H1 (cell line): Measurements from ENCODE around the gene AHDC1. TPM values are rescaled to one million over a fixed set of nuclear protein-coding genes. Genes with fewer than 3 reads are reported as not detected.
A peak's percentile ranks its signal among the peaks of the same experiment; 100 is the strongest.

ENCODE experiments used
- CTCF ChIA-PET: fragments of 300-600 bp; sonication (Branson Sonifier 250); formaldehyde crosslinking; loops from one replicate; lab custom pipeline; 2021; ENCODE audit not compliant: partially characterized antibody; lab: Charles Lee
- POLR2A ChIA-PET: fragments of 300-600 bp; sonication (Branson Sonifier 250); formaldehyde crosslinking; loops from one replicate; lab custom pipeline; 2021; ENCODE audit warnings: inconsistent platforms; ENCODE audit not compliant: partially characterized antibody; lab: Charles Lee
- DNase-seq, 2 experiments: peaks; one replicate each; pipeline versions ENCODE4 v3.0.0 to v3.0.0-alpha.2; 2010 to 2022; ENCODE audit warnings: low spot score in 2 of 2, low read depth in 1 of 2, mixed read lengths in 1 of 2
- FAIRE-seq: peaks from 2 replicates; lab custom pipeline; 2011; peaks lifted over from hg19 to GRCh38; lab: Jason Lieb, UNC
- H2AFZ ChIP-seq: 2 replicates; pipeline ENCODE4 v1.8.1; 2012; ENCODE audit warnings: low read length, inconsistent platforms
- H2AK5ac ChIP-seq: 2 replicates; pipeline ENCODE4 v1.6.1; 2013; ENCODE audit warnings: low read depth, low read length
- H2BK120ac ChIP-seq: replicated peaks from 2 replicates; pipeline ENCODE3; 2013; ENCODE audit warnings: low read depth, low read length, inconsistent platforms
- H2BK12ac ChIP-seq: 2 replicates; pipeline ENCODE4 v1.6.1; 2013; ENCODE audit warnings: low read depth, low read length
- H2BK15ac ChIP-seq: 2 replicates; pipeline ENCODE4 v1.6.1; 2013; ENCODE audit warnings: low read length
- H2BK20ac ChIP-seq: 2 replicates; pipeline ENCODE4 v1.6.1; 2013; ENCODE audit warnings: low read length
- H2BK5ac ChIP-seq: 2 replicates; pipeline ENCODE4 v1.6.1; 2013; ENCODE audit warnings: low read depth, low read length
- H3K14ac ChIP-seq: 2 replicates; pipeline ENCODE4 v1.6.1; 2013; ENCODE audit warnings: inconsistent platforms; ENCODE audit not compliant: insufficient read length
- H3K18ac ChIP-seq: 2 replicates; pipeline ENCODE4 v1.6.1; 2013; ENCODE audit warnings: low read length; ENCODE audit errors: extremely low read depth
- H3K23ac ChIP-seq: 2 replicates; pipeline ENCODE4 v1.6.1; 2013; ENCODE audit warnings: inconsistent platforms; ENCODE audit not compliant: insufficient read length
- H3K23me2 ChIP-seq: 2 replicates; pipeline ENCODE4 v1.6.1; 2013; ENCODE audit warnings: low read depth, low read length
- H3K27ac ChIP-seq: 2 replicates; pipeline ENCODE4 v1.6.1; 2011; ENCODE audit warnings: low read depth, low read length, inconsistent platforms
- H3K27me3 ChIP-seq, 4 experiments: replicated peaks in 1 of 4; 1 replicate in 1 of 4; 2 replicates in 3 of 4; pipeline versions ENCODE4 v1.6.1 to v1.8.1; 2011 to 2013; ENCODE audit warnings: low read length in 3 of 4, mild to moderate bottlenecking in 3 of 4, inconsistent platforms in 2 of 4, mixed read lengths in 2 of 4, moderate library complexity in 1 of 4; ENCODE audit not compliant: control insufficient read depth in 3 of 4, insufficient read depth in 3 of 4; ENCODE audit errors: extremely low read depth in 1 of 4
- H3K36me3 ChIP-seq, 4 experiments: 2 replicates each; pipeline versions ENCODE4 v1.6.1 to v1.8.1; 2011 to 2013; ENCODE audit warnings: mild to moderate bottlenecking in 4 of 4, low read length in 3 of 4, moderate library complexity in 2 of 4, control low read depth in 1 of 4, inconsistent platforms in 1 of 4; ENCODE audit not compliant: insufficient read depth in 4 of 4, control insufficient read depth in 2 of 4
- H3K4ac ChIP-seq: replicated peaks from 2 replicates; pipeline ENCODE3; 2013; ENCODE audit warnings: low read length, low read depth, mixed read lengths, inconsistent platforms; ENCODE audit not compliant: insufficient read length
- H3K4me1 ChIP-seq, 4 experiments: replicated peaks in 1 of 4; 1 replicate in 1 of 4; 2 replicates in 3 of 4; pipeline versions ENCODE4 v1.6.1 to v1.8.1; 2011 to 2013; ENCODE audit warnings: low read length in 3 of 4, inconsistent platforms in 2 of 4, mixed read lengths in 1 of 4; ENCODE audit not compliant: insufficient read depth in 4 of 4, control insufficient read depth in 3 of 4
- H3K4me2 ChIP-seq, 2 experiments: 2 replicates each; pipeline versions ENCODE4 v1.6.1 to v1.8.1; 2011 to 2013; ENCODE audit warnings: low read depth in 2 of 2, low read length in 2 of 2, control low read depth in 1 of 2, inconsistent platforms in 1 of 2, mild to moderate bottlenecking in 1 of 2; ENCODE audit not compliant: insufficient read depth in 1 of 2
- H3K4me3 ChIP-seq, 4 experiments: fragments of 200-600, 300-600 bp in 1 of 4; sonication (generic), shearing (Covaris generic), sonication (Bioruptor Twin) in 1 of 4; 2 replicates each; pipeline versions ENCODE4 v1.5.1 to v1.8.1; 2011 to 2016; ENCODE audit warnings: low read length in 4 of 4, low read depth in 3 of 4, control low read depth in 2 of 4, inconsistent platforms in 2 of 4, mild to moderate bottlenecking in 2 of 4, mixed read lengths in 1 of 4, moderate library complexity in 1 of 4; ENCODE audit not compliant: insufficient read depth in 2 of 4; ENCODE audit errors: extremely low read depth in 1 of 4
- H3K56ac ChIP-seq: replicated peaks from 2 replicates; pipeline ENCODE3; 2013; ENCODE audit warnings: low read depth, mild to moderate bottlenecking, mixed read lengths, low read length, inconsistent platforms; ENCODE audit not compliant: insufficient read length
- H3K79me1 ChIP-seq: 2 replicates; pipeline ENCODE4 v1.6.1; 2013; ENCODE audit warnings: low read depth, low read length, control low read depth
- H3K79me2 ChIP-seq, 2 experiments: 2 replicates each; pipeline versions ENCODE4 v1.6.1 to v1.8.1; 2012 to 2013; ENCODE audit warnings: low read length in 2 of 2, mild to moderate bottlenecking in 2 of 2, inconsistent platforms in 1 of 2; ENCODE audit not compliant: insufficient read depth in 2 of 2, control insufficient read depth in 1 of 2
- H3K9ac ChIP-seq, 4 experiments: replicated peaks in 1 of 4; 1 replicate in 1 of 4; 2 replicates in 3 of 4; pipeline versions ENCODE4 v1.6.1 to v1.8.1; 2011 to 2013; ENCODE audit warnings: low read depth in 3 of 4, low read length in 3 of 4, control low read depth in 2 of 4, mild to moderate bottlenecking in 2 of 4, moderate library complexity in 2 of 4, inconsistent platforms in 1 of 4; ENCODE audit errors: extremely low read depth in 1 of 4
- H3K9me3 ChIP-seq, 2 experiments: 2 replicates each; pipeline versions ENCODE4 v1.6.1 to v1.8.1; 2012 to 2013; ENCODE audit warnings: mild to moderate bottlenecking in 2 of 2, moderate library complexity in 2 of 2, control low read depth in 1 of 2, inconsistent platforms in 1 of 2, low read depth in 1 of 2, low read length in 1 of 2, mixed read lengths in 1 of 2; ENCODE audit not compliant: insufficient read depth in 2 of 2
- H4K20me1 ChIP-seq, 2 experiments: replicated peaks in 1 of 2; 2 replicates each; pipeline versions ENCODE3 to v1.8.1; 2011 to 2013; ENCODE audit warnings: inconsistent platforms in 2 of 2, low read length in 2 of 2, mild to moderate bottlenecking in 1 of 2; ENCODE audit not compliant: insufficient read depth in 2 of 2, control insufficient read depth in 1 of 2
- H4K5ac ChIP-seq: 2 replicates; pipeline ENCODE4 v1.6.1; 2013; ENCODE audit warnings: low read length, low read depth, mixed read lengths, inconsistent platforms; ENCODE audit not compliant: insufficient read length
- H4K8ac ChIP-seq: 2 replicates; pipeline ENCODE4 v1.8.0; 2013; ENCODE audit warnings: mild to moderate bottlenecking, moderate library complexity, low read length, inconsistent platforms; ENCODE audit not compliant: insufficient read depth; ENCODE audit errors: extremely low read depth
- H4K91ac ChIP-seq: replicated peaks from 2 replicates; pipeline ENCODE3; 2013; ENCODE audit warnings: low read length, mixed read lengths, inconsistent platforms; ENCODE audit not compliant: insufficient read length
- CBX8 ChIP-seq: fragments of 300-800, 300-1000 bp; sonication (generic); IDR thresholded peaks from 2 replicates; pipeline ENCODE4 v1.7.1; 2016; ENCODE audit warnings: low read depth, low read length, borderline replicate concordance
- RBBP5 ChIP-seq: IDR thresholded peaks from 2 replicates; pipeline ENCODE4 v1.7.1; 2012; ENCODE audit warnings: low read depth, mild to moderate bottlenecking, inconsistent platforms, low read length, moderate library complexity, borderline replicate concordance
- TEAD4 ChIP-seq: IDR thresholded peaks from 2 replicates; pipeline ENCODE4 v1.6.1; 2012; ENCODE audit warnings: low read depth, low read length, inconsistent platforms, mixed read lengths
- WGBS, 2 experiments: shearing (Covaris generic) in 1 of 2; methylation state at CpG; one replicate each; pipeline versions ENCODE4 v1.1.6 to v1.1.7; 2013 to 2015; ENCODE audit warnings: low lambda C conversion rate in 2 of 2, mixed read lengths in 2 of 2, inconsistent platforms in 1 of 2, low coverage in 1 of 2, missing lambda C conversion rate in 1 of 2; ENCODE audit not compliant: insufficient replicate concordance in 2 of 2, insufficient coverage in 1 of 2, insufficient read length in 1 of 2; ENCODE audit errors: extremely low coverage in 1 of 2, missing lambda C conversion rate in 1 of 2; 5-methylcytosine and 5-hydroxymethylcytosine counted together
- polyA plus RNA-seq, 7 experiments: library from polyadenylated mRNA; depleted of rRNA in 3 of 7; stranded (reverse) in 5 of 7; unstranded in 2 of 7; fragments of >200 nt in 5 of 7; fragments of 200-250 nt in 2 of 7; gene quantifications; 1 replicate in 5 of 7; 2 replicates in 1 of 7; 4 replicates in 1 of 7; pipeline versions ENCODE4 v1.2.1 to v1.2.3, GENCODE V29; 2011 to 2013; ENCODE audit warnings: missing spikeins in 2 of 7, mixed read lengths in 2 of 7
- total RNA-seq: library from RNA; stranded (reverse); fragmentation: NEBNext Ultra II Directional; extraction: Animal tissue kit (Norgen Biotek cat#: 25700); gene quantifications from 2 replicates; pipeline ENCODE4 v1.2.1, GENCODE V29; 2021

AHDC1 gene
- total and polyA plus RNA-seq, 2 of the 8 experiments (the other 6 are each of a cell fraction or from before 2014, with no cell fraction given) = 4.4 to 35.1 TPM

DNA sequence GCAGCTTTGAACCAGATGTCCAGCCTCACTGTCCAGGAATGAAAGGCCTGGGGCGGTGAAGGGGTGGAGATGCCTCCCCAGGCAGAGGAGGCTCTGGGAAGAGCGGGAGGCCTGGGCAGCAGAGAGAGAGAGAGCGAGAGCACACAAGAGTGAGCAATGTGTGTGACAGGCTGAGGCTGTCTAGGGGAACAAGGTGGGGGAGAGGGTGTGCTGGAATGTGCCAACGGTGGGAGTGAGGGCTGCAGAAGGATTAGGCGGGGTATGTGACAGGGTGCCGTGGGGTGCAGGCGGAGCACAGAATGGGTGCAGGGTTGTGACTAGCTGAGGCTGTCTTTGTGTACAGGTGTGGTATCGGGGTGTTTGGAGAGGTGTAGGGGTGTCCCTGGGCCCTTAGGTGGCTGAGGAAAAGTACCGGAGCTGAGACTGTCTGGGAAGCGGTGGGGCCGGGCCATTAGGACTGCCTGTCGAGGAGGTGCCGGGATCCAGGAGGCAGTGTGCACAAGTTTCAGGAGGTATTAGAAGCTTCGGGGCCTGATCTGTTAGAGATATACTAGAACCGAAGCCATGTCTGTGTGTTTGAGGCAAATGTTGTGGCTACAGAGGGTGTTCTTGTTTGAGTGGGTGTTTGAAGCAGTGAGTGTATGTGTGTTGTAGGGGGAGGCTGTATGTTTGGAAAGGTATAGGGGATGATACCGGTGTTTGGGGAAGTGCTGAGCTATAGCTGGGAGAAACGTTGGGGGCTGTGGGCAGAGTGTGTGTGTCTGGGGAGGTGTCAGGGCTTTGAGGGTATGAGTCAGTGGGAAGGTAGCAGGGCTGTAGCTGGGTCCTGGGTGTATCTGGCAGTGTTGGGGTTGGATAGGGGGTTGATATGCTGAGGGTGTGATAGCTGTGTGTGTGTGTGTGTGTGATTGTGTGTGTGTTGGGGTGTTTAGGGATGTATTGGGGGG is 9.1 kb downstream of the AHDC1 start:
- peaks cover 5 to 85% of the 10 kb centered on the region in 2 experiments; a peak in 3 of 4 replicates for H3K79me2 ChIP-seq
- H2BK5ac ChIP-seq = peak overlapping the region; percentile 81
- H3K23me2 ChIP-seq = peaks cover 14% of the 10 kb centered on the region; the same call in 1 of the 2 replicates
- no peaks in the 10 kb centered on the region for H3K9me3 ChIP-seq
- H2AK5ac ChIP-seq = peak overlapping the region; percentile 60; the same call in 1 of the 2 replicates
- TF ChIP-seq CBX8 (no peak), RBBP5 (no peak), TEAD4 (peak; percentile 69)
- H4K5ac ChIP-seq = no peak overlapping the region
- H3K4ac ChIP-seq = no peak overlapping the region
- no peak overlapping the region for H3K14ac ChIP-seq
- H3K27ac ChIP-seq = no peak overlapping the region
- H2BK12ac ChIP-seq = peak overlapping the region; percentile 68; the same call in 1 of the 2 replicates
- H3K9ac ChIP-seq = no peak overlapping the region; a peak in 1 of 7 replicates
- H3K27me3 ChIP-seq = no peaks in the 10 kb centered on the region; a peak in 1 of 7 replicates
- no peak overlapping the region for H2AFZ ChIP-seq
- peaks cover 22 to 77% (median 57%) of the 10 kb centered on the region in 4 experiments for H3K4me1 ChIP-seq
- H2BK120ac ChIP-seq = no peak overlapping the region
- DNase-seq (no peak), FAIRE-seq (no peak)
- no peak overlapping the region for H4K8ac ChIP-seq
- no peaks in the 10 kb centered on the region for H3K36me3 ChIP-seq
- peak overlapping the region; percentile 82 for H2BK20ac ChIP-seq
- H3K56ac ChIP-seq = no peak overlapping the region
- peaks cover 41% of the 10 kb centered on the region for H3K79me1 ChIP-seq
- peaks cover 15 to 51% of the 10 kb centered on the region in 2 experiments for H4K20me1 ChIP-seq
- H3K4me2 ChIP-seq = peak overlapping the region; percentile 64 to 71
- H2BK15ac ChIP-seq = peak overlapping the region; percentile 88; the same call in 1 of the 2 replicates
- WGBS, 2 experiments = 80% methylated on average over 17 of the region's 17 CpGs; no CpG with 5 or more reads in 1 of the 2 experiments
- H3K23ac ChIP-seq = no peak overlapping the region
- ChIA-PET POLR2A (interaction anchor here (0.7 to 13.5 kb wide), 8 partner anchors 9 to 213 kb away, joined by 3 to 355 read pairs (median 4); partner anchors contain the start of gene AHDC1), CTCF (interaction anchor here (1.0 to 37.8 kb wide), 14 partner anchors 10 to 228 kb away, joined by 3 to 1807 read pairs (median 4); partner anchors contain the start of gene MAP3K6)
- no peak overlapping the region for H4K91ac ChIP-seq
- H3K4me3 ChIP-seq = peak overlapping the region in 1 of 4 experiments; percentile 49; a peak in 1 of 8 replicates
- peak overlapping the region; percentile 48; the same call in 1 of the 2 replicates for H3K18ac ChIP-seq
